Retinal pigment epithelial cell (primary cell): ENCODE data around the gene NPPB.

Source experiments
- DNase-seq: peaks from one replicate; pipeline ENCODE4 v3.0.0-alpha.2; 2010; ENCODE audit warnings: low read depth
- H3K4me3 ChIP-seq: 2 replicates; pipeline ENCODE4 v1.5.1; 2011; ENCODE audit warnings: mild to moderate bottlenecking, low read length, control low read depth, moderate library complexity
- CTCF ChIP-seq: conservative IDR thresholded peaks from 2 replicates; pipeline ENCODE4 v1.5.1; 2011; ENCODE audit warnings: low read depth, low read length, control low read depth, inconsistent platforms

The NPPB gene

GRCh38 chr1:11887666-11888007, 28.9 kb upstream of the NPPB start:
- no peak for TF ChIP-seq CTCF
- DNase-seq: no peak
- H3K4me3 ChIP-seq: no peak overlapping the region

- TF ChIP-seq CTCF: no peak
- no peak overlapping the region for H3K4me3 ChIP-seq
- DNase-seq: no peak
These were observed 28.4 kb upstream of the NPPB start for GRCh38 chr1:11886986-11887665.

- H3K4me3 ChIP-seq: no peak overlapping the region
These were observed 27.2 kb upstream of the NPPB start for GRCh38 chr1:11885916-11886315.

GRCh38 chr1:11882814-11883538, 24.2 kb upstream of the NPPB start:
- TF ChIP-seq CTCF: no peak
- no peak overlapping the region for H3K4me3 ChIP-seq
- no peak for DNase-seq

More at GRCh38 chr1:11885916-11886315, 27.2 kb upstream of the NPPB start:
- TF ChIP-seq CTCF: no peak
- no peak for DNase-seq

- DNase-seq: no peak
- no peak overlapping the region for H3K4me3 ChIP-seq
- no peak for TF ChIP-seq CTCF
These were observed 23.1 kb upstream of the NPPB start for GRCh38 chr1:11881749-11882441.

- no peak for TF ChIP-seq CTCF
- DNase-seq: no peak
- no peak overlapping the region for H3K4me3 ChIP-seq
These were observed 22.4 kb upstream of the NPPB start for GRCh38 chr1:11880911-11881748.
